ENCODE data around the gene ZDHHC4.
"Not testable (repeated sequence)": the region's sequence is repeated elsewhere in the genome, so short reads cannot be mapped to it uniquely, and the experiment has no call there.

The ZDHHC4 gene

GRCh38 chr7:6563936-6564770 is 13.1 kb upstream of the ZDHHC4 start:
- DNase-seq, result no peak

GRCh38 chr7:6565655-6566054 is 11.6 kb upstream of the ZDHHC4 start:
- no peak for DNase-seq

GRCh38 chr7:6567886-6568285 is 9.4 kb upstream of the ZDHHC4 start:
- DNase-seq, result no peak

GRCh38 chr7:6571160-6571779 is 6.0 kb upstream of the ZDHHC4 start:
- no peak for DNase-seq

- no peak for DNase-seq
Measured at GRCh38 chr7:6575281-6576023, 1.8 kb upstream of the ZDHHC4 start.

- DNase-seq, result peak; percentile 19
Measured at GRCh38 chr7:6576024-6576866, 1.0 kb upstream of the ZDHHC4 start.

GRCh38 chr7:6576867-6577368 is 336 bp upstream of the ZDHHC4 start:
- DNase-seq, result peak; percentile 28

GRCh38 chr7:6578114-6579084 is 1.1 kb downstream of the ZDHHC4 start:
- DNase-seq, result no peak

- no peak for DNase-seq
Measured at GRCh38 chr7:6579446-6579845, 2.2 kb downstream of the ZDHHC4 start.

GRCh38 chr7:6585746-6586432 is 8.6 kb downstream of the ZDHHC4 start:
- DNase-seq, result not testable (repeated sequence)

GRCh38 chr7:6588566-6588965 is 11.3 kb downstream of the ZDHHC4 start:
- no peak for DNase-seq

GRCh38 chr7:6589151-6589828 is 12.0 kb downstream of the ZDHHC4 start:
- DNase-seq, result no peak

GRCh38 chr7:6589829-6590644 is 12.8 kb downstream of the ZDHHC4 start, which contains the start of gene INTS15:
INTS15 (plus strand) TSS chr7:6590021; CDS start chr7:6590284, 263 bp downstream.
- DNase-seq, result peak; percentile 86

GRCh38 chr7:6590645-6591110 is 13.4 kb downstream of the ZDHHC4 start:
- no peak for DNase-seq

- DNase-seq, result no peak
Measured at GRCh38 chr7:6600093-6600492, 22.8 kb downstream of the ZDHHC4 start.

GRCh38 chr7:6604458-6604857 is 27.2 kb downstream of the ZDHHC4 start:
- DNase-seq, result no peak

- no peak for DNase-seq
Measured at GRCh38 chr7:6606866-6607583, 29.8 kb downstream of the ZDHHC4 start.

GRCh38 chr7:6607651-6608051 is 30.4 kb downstream of the ZDHHC4 start:
- DNase-seq, result no peak
